ENCODE measurements around the gene MAP3K13. TPM values are rescaled to one million over a fixed set of nuclear protein-coding genes. Genes with fewer than 3 reads are reported as not detected.
A peak's percentile ranks its signal among the peaks of the same experiment; 100 is the strongest.

MAP3K13 gene
- total RNA-seq, 1 donor from 2014 or later = 14.5 TPM

DNA sequence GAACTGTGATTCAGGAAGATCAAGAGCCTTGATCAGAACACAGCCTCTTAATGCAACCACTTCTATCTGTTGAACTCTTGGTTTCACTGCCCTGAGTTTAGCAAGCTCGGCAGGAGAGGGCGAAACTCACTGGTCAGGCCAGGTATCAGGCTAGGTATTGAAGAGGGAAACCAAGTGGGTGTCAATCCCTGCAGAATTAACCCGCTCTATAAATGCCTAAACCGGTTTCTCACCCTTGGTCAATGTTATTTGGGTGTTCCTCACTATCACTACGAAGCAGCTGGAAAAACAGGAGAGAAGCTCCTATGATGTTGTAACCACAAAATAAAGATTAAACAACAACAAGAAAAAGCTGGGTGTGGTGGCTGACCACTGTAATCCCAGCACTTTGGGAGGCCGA is 165.6 kb downstream of the MAP3K13 start:
- no peak for FAIRE-seq
- H3K4me3 ChIP-seq (ENCODE audit: low read depth, low read length) = no peak overlapping the region
- no peaks in the 10 kb centered on the region for H3K36me3 ChIP-seq (ENCODE audit: control insufficient read depth, insufficient read depth, low read length)
- DNase-seq (ENCODE audit: low read depth) = no peak
- TF ChIP-seq, protein P1, sequence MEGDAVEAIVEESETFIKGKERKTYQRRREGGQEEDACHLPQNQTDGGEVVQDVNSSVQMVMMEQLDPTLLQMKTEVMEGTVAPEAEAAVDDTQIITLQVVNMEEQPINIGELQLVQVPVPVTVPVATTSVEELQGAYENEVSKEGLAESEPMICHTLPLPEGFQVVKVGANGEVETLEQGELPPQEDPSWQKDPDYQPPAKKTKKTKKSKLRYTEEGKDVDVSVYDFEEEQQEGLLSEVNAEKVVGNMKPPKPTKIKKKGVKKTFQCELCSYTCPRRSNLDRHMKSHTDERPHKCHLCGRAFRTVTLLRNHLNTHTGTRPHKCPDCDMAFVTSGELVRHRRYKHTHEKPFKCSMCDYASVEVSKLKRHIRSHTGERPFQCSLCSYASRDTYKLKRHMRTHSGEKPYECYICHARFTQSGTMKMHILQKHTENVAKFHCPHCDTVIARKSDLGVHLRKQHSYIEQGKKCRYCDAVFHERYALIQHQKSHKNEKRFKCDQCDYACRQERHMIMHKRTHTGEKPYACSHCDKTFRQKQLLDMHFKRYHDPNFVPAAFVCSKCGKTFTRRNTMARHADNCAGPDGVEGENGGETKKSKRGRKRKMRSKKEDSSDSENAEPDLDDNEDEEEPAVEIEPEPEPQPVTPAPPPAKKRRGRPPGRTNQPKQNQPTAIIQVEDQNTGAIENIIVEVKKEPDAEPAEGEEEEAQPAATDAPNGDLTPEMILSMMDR (IDR thresholded peaks at IDR 0.05; ENCODE audit: insufficient read depth, low read length, severe bottlenecking) = no peak
- H3K27me3 ChIP-seq (ENCODE audit: control insufficient read depth, insufficient read depth, low read length) = no peaks in the 10 kb centered on the region

DNA sequence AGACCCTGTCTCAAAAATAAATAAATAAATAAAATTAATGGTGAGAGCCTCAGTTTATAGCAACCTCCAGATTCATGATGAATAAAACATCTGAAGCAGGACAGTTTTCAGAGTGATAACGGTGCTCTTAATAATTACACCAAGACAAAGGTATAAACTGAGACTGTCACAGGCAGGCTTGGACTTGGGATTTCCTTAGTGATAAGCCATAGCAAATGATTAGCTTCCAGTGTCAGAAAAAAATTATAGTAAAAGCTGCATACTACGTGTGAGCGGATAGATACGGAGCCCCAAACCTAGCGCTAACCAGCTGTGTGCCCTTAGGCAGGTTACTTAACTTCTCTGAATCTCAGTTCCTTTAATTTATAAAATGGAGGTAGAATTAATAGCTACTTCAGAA is 167.9 kb downstream of the MAP3K13 start:
- no peak for FAIRE-seq
- no peaks in the 10 kb centered on the region for H3K36me3 ChIP-seq (ENCODE audit: control insufficient read depth, insufficient read depth, low read length)
- no peak for DNase-seq (ENCODE audit: low read depth)
- H3K27me3 ChIP-seq (ENCODE audit: control insufficient read depth, insufficient read depth, low read length) = no peaks in the 10 kb centered on the region
- H3K4me3 ChIP-seq (ENCODE audit: low read depth, low read length) = no peak overlapping the region
- TF ChIP-seq, protein P1 (IDR thresholded peaks at IDR 0.05; ENCODE audit: insufficient read depth, low read length, severe bottlenecking) = no peak

DNA sequence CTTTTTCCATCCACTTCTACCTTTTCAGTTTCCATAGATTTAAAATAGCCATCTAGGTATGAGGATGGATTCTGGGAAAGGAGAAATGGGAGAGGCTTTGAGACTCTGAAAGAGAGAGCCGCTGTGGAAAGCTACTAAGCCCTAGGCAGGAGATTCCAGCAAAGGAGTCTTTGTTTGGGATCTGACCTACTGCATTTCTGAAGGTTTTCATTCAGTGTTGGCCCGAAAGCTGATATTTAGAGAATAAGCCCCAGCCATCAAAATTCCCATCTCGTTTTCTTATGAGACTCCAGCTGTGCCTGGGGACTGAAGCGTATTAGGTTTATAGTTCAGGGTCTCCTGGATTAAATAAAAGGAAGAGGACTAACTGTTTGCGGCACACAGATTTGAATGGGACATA is 170.0 kb downstream of the MAP3K13 start:
- DNase-seq (ENCODE audit: low read depth) = no peak
- Histone ChIP-seq H3K4me3 (ENCODE audit: low read depth, low read length) (no peak overlapping the region), H3K36me3 (ENCODE audit: control insufficient read depth, insufficient read depth, low read length) (no peaks in the 10 kb centered on the region), H3K27me3 (ENCODE audit: control insufficient read depth, insufficient read depth, low read length) (no peaks in the 10 kb centered on the region)
- TF ChIP-seq, protein P1 (IDR thresholded peaks at IDR 0.05; ENCODE audit: insufficient read depth, low read length, severe bottlenecking) = no peak
- no peak for FAIRE-seq

DNA sequence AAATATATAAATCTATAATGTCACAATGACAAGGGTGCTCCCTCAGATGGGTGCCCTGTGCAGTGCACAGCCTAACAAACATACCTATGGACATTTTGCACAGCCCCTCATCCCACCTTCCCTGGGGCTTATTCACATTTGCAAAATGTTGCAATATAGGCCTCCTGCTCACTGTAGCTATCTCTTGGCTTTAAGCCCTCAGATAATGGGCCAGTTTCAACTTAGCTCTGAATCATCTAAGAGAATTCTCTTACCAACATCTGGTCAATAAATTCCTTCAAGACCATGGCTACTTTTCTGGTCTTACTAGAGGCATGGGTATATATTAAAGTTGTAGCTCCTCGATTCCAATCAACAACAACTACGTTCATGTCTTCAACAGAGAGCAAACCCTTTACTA is 171.6 kb downstream of the MAP3K13 start:
- H3K4me3 ChIP-seq (ENCODE audit: low read depth, low read length) = no peak overlapping the region
- H3K36me3 ChIP-seq (ENCODE audit: control insufficient read depth, insufficient read depth, low read length) = no peaks in the 10 kb centered on the region
- FAIRE-seq (no peak), DNase-seq (ENCODE audit: low read depth) (peak; percentile 47)
- TF ChIP-seq, protein P1 (IDR thresholded peaks at IDR 0.05; ENCODE audit: insufficient read depth, low read length, severe bottlenecking) = no peak
- H3K27me3 ChIP-seq (ENCODE audit: control insufficient read depth, insufficient read depth, low read length) = no peaks in the 10 kb centered on the region

DNA sequence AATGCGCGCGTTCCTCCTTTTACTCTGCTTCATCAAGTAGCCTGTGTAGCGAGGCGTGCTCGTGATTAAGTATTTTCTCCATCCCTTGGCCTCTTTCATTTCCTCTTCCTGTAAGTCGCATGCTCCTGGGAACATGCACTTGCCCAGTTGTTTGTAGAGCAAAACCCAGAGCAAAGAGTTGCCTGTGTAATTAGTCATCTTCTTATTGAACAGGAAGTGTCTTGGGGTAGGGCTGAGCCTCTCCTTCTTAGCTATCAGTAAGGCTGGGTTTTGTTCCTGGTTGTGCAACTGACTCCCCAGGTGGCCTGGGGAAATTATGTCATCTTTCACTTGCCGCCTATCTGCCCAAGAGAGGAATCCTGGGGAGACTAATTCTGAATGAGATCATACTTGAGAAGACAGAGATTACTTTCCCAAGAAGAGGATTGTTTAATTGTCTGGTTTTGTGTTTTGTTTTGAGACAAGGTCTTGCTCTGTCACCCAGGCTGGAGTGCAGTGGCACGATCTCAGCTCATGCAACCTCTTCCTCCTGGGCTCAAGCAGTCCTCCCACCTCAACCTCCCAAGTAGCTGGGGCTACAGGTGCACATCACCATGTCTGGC is 174.5 kb downstream of the MAP3K13 start:
- Histone ChIP-seq H3K27me3 (ENCODE audit: control insufficient read depth, insufficient read depth, low read length) (no peaks in the 10 kb centered on the region), H3K36me3 (ENCODE audit: control insufficient read depth, insufficient read depth, low read length) (no peaks in the 10 kb centered on the region), H3K4me3 (ENCODE audit: low read depth, low read length) (no peak overlapping the region)
- DNase-seq (ENCODE audit: low read depth) = peak; percentile 100
- TF ChIP-seq, protein P1 (IDR thresholded peaks at IDR 0.05; ENCODE audit: insufficient read depth, low read length, severe bottlenecking) = no peak
- peak; percentile 97 for FAIRE-seq

Other genes with a start within 250 kb of the MAP3K13 start
- under 0.01 TPM in 1 of 2 replicates, not detected in the other for gene C3orf70, start 210.1 kb upstream of the MAP3K13 start, total RNA-seq
- gene EHHADH, start 109.1 kb upstream of the MAP3K13 start, total RNA-seq = 1.3 and 2.7 TPM in 2 replicates
- gene TMEM41A, start 135.9 kb downstream of the MAP3K13 start, total RNA-seq = 14.5 and 19.2 TPM in 2 replicates
- gene LIPH, start 189.5 kb downstream of the MAP3K13 start, total RNA-seq = 1.8 and 5.6 TPM in 2 replicates
- gene SENP2, start 223.2 kb downstream of the MAP3K13 start, total RNA-seq = 30.5 and 33.5 TPM in 2 replicates

All from bronchial epithelial cell (primary cell).